Measurements from ENCODE around the gene NCKIPSD.

The NCKIPSD gene

DNA sequence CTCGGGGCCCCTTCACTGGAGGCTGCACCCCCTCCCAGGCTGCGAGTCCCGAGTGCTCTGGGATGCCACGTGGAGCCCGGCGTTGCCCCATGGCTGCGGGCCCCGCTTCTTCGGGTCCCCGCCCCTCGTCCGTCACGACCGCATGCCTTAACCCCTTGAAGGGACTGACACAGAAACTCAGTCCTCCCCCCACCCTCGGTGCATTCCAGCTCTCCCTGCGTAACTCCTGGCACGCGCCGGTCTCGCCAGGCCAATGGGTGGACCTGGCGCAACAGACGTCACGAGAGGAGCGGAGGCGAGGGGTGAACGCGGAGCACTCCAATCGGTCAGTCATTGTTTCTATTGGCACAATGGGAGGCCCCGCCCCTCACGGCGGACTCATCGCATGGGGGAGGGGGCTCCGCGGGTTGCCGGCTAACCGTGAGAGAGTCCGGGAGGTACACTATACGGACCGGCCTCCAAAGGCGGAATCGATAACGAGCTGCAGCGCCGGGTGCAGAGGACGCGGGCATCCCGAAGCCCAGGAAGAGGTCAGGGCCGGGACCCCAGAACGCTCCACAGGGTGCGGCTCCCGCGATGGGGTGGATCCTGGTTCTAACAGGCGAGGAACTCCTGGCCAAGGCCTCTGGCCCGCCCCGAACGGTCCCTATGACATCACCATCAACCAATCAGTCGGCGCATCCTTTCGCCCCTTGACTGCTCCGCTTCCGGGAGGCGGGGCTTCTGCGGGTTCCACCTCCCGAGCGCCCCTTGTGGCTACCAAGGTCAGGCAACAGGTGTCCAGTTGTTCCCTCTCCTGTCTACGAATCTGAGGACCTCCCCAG, 22.0 kb downstream of the NCKIPSD start (continued):
- TF ChIP-seq, protein P1, sequence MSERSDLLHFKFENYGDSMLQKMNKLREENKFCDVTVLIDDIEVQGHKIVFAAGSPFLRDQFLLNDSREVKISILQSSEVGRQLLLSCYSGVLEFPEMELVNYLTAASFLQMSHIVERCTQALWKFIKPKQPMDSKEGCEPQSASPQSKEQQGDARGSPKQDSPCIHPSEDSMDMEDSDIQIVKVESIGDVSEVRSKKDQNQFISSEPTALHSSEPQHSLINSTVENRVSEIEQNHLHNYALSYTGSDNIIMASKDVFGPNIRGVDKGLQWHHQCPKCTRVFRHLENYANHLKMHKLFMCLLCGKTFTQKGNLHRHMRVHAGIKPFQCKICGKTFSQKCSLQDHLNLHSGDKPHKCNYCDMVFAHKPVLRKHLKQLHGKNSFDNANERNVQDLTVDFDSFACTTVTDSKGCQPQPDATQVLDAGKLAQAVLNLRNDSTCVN (tag by site-specific recombination; optimal IDR thresholded peaks at IDR 0.05) = peak; percentile 80
- TF ChIP-seq ZNF23 (tag by site-specific recombination; IDR thresholded peaks at IDR 0.05; ENCODE audit: borderline replicate concordance) (no peak), ZNF16 (tag by site-specific recombination; IDR thresholded peaks at IDR 0.05; ENCODE audit: low read depth) (no peak)

DNA sequence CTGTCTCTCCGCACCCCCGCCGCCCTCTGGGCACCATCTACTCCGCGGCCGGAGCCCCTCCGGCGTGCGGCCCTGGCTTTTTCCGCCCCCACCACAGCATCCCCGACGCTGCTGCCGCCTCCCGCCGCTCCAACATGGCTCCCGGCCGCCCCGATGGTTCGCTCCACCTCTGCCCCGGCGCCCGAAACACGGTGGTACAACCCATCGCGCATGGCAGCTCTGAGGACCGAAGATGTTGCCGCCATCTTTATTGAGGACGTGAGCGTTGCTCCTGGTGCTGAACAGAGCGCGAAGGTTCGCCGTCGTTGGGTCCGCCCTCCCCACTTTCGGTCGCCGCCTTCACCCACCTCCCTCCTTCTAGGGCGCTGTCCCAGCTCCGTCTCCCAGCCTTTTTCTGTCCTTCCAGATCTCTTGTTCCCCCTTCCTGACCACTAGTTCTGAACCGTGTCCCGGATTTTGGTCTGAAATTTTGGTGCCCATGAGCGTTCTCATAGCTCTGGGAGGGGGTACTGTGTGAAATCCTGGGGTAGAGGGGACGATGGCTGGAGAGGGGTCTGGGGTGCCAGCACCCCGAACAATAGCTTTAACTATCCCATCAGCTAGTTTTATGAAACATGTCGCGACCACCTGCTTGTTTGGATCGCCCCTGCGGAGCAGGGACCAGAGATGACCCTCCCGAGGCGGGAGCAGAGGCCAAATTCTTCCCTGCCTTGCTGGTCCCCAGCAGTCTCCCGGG, 22.8 kb downstream of the NCKIPSD start, which contains the start of gene CELSR3:
Gene CELSR3, minus strand, starts transcription at position 134 of the 736 bp plus-strand sequence. CDS start 252 bp downstream, outside the sequence.
- ChIA-PET POLR2A (interaction anchor here (0.6 to 3.4 kb wide), 4 partner anchors 17 to 297 kb away, joined by 3 to 13 read pairs (median 6); partner anchors contain the start of genes NCKIPSD and SLC26A6), CTCF (interaction anchor here (0.6 to 2.0 kb wide), 4 partner anchors 14 to 133 kb away, joined by 3 to 13 read pairs (median 4); partner anchors contain the start of gene SLC26A6)
- Histone ChIP-seq H3K9me3 (ENCODE audit: control insufficient read depth, insufficient read depth, low read depth, low read length) (no peaks in the 10 kb centered on the region), H3K36me3 (ENCODE audit: control insufficient read depth in 2 of 2, insufficient read depth in 1 of 2, low read length in 2 of 2) (no peaks in the 10 kb centered on the region; a peak in 1 of 3 replicates), H3K4me1 (ENCODE audit: control insufficient read depth, insufficient read depth, low read length) (no peaks in the 10 kb centered on the region), H3K4me3 (ENCODE audit: low read depth, low read length) (peak within 1 kb of the TSS; percentile 60), H3K27ac (ENCODE audit: extremely low read depth, low read depth, low read length) (peak within 1 kb of the TSS; percentile 51; the same call in 1 of the 2 replicates)
- TF ChIP-seq, protein P2, sequence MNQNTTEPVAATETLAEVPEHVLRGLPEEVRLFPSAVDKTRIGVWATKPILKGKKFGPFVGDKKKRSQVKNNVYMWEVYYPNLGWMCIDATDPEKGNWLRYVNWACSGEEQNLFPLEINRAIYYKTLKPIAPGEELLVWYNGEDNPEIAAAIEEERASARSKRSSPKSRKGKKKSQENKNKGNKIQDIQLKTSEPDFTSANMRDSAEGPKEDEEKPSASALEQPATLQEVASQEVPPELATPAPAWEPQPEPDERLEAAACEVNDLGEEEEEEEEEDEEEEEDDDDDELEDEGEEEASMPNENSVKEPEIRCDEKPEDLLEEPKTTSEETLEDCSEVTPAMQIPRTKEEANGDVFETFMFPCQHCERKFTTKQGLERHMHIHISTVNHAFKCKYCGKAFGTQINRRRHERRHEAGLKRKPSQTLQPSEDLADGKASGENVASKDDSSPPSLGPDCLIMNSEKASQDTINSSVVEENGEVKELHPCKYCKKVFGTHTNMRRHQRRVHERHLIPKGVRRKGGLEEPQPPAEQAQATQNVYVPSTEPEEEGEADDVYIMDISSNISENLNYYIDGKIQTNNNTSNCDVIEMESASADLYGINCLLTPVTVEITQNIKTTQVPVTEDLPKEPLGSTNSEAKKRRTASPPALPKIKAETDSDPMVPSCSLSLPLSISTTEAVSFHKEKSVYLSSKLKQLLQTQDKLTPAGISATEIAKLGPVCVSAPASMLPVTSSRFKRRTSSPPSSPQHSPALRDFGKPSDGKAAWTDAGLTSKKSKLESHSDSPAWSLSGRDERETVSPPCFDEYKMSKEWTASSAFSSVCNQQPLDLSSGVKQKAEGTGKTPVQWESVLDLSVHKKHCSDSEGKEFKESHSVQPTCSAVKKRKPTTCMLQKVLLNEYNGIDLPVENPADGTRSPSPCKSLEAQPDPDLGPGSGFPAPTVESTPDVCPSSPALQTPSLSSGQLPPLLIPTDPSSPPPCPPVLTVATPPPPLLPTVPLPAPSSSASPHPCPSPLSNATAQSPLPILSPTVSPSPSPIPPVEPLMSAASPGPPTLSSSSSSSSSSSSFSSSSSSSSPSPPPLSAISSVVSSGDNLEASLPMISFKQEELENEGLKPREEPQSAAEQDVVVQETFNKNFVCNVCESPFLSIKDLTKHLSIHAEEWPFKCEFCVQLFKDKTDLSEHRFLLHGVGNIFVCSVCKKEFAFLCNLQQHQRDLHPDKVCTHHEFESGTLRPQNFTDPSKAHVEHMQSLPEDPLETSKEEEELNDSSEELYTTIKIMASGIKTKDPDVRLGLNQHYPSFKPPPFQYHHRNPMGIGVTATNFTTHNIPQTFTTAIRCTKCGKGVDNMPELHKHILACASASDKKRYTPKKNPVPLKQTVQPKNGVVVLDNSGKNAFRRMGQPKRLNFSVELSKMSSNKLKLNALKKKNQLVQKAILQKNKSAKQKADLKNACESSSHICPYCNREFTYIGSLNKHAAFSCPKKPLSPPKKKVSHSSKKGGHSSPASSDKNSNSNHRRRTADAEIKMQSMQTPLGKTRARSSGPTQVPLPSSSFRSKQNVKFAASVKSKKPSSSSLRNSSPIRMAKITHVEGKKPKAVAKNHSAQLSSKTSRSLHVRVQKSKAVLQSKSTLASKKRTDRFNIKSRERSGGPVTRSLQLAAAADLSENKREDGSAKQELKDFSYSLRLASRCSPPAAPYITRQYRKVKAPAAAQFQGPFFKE (tag by site-specific recombination; IDR thresholded peaks at IDR 0.05; ENCODE audit: borderline replicate concordance) = no peak
- peak; percentile 86 for TF ChIP-seq YY1 (tag by site-specific recombination; IDR thresholded peaks at IDR 0.05)
- TF ChIP-seq ZEB2 (tag by site-specific recombination; IDR thresholded peaks at IDR 0.05) = peak; percentile 48
- TF ChIP-seq SP7 (tag by site-specific recombination; IDR thresholded peaks at IDR 0.05) = 0 out of 2 replicates have a peak, but pooled peaks have one; percentile 10
- TF ChIP-seq KLF9 (tag by site-specific recombination; IDR thresholded peaks at IDR 0.05; ENCODE audit: low read depth) = peak; percentile 24
- TF ChIP-seq, protein P3, sequence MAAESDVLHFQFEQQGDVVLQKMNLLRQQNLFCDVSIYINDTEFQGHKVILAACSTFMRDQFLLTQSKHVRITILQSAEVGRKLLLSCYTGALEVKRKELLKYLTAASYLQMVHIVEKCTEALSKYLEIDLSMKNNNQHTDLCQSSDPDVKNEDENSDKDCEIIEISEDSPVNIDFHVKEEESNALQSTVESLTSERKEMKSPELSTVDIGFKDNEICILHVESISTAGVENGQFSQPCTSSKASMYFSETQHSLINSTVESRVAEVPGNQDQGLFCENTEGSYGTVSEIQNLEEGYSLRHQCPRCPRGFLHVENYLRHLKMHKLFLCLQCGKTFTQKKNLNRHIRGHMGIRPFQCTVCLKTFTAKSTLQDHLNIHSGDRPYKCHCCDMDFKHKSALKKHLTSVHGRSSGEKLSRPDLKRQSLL (tag by site-specific recombination; IDR thresholded peaks at IDR 0.05) = no peak
- TF ChIP-seq, protein P4, sequence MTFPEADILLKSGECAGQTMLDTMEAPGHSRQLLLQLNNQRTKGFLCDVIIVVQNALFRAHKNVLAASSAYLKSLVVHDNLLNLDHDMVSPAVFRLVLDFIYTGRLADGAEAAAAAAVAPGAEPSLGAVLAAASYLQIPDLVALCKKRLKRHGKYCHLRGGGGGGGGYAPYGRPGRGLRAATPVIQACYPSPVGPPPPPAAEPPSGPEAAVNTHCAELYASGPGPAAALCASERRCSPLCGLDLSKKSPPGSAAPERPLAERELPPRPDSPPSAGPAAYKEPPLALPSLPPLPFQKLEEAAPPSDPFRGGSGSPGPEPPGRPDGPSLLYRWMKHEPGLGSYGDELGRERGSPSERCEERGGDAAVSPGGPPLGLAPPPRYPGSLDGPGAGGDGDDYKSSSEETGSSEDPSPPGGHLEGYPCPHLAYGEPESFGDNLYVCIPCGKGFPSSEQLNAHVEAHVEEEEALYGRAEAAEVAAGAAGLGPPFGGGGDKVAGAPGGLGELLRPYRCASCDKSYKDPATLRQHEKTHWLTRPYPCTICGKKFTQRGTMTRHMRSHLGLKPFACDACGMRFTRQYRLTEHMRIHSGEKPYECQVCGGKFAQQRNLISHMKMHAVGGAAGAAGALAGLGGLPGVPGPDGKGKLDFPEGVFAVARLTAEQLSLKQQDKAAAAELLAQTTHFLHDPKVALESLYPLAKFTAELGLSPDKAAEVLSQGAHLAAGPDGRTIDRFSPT (tag by site-specific recombination; IDR thresholded peaks at IDR 0.05) = peak; percentile 82; the same call in 1 of the 2 replicates
- peak; percentile 90 for TF ChIP-seq YY2 (tag by site-specific recombination; IDR thresholded peaks at IDR 0.05)
- peak; percentile 28; the same call in 1 of the 2 replicates for TF ChIP-seq GLIS1 (tag by site-specific recombination; IDR thresholded peaks at IDR 0.05)
- TF ChIP-seq ZNF600 (tag by site-specific recombination; IDR thresholded peaks at IDR 0.05) = peak; percentile 52; the same call in 1 of the 2 replicates
- TF ChIP-seq ZNF521 (tag by site-specific recombination; IDR thresholded peaks at IDR 0.05) = no peak
- no peak for TF ChIP-seq ZNF302 (tag by site-specific recombination; IDR thresholded peaks at IDR 0.05; ENCODE audit: low read depth)
- peak; percentile 52 for TF ChIP-seq ZNF335 (tag by site-specific recombination; conservative IDR thresholded peaks at IDR 0.05)
- peak; percentile 78 for TF ChIP-seq ZSCAN30 (tag by site-specific recombination; IDR thresholded peaks at IDR 0.05)
- TF ChIP-seq ZNF501 (tag by site-specific recombination; IDR thresholded peaks at IDR 0.05) = 0 out of 2 replicates have a peak, but pooled peaks have one; percentile 15
- peak; percentile 68 for TF ChIP-seq ZBTB48 (tag by site-specific recombination; IDR thresholded peaks at IDR 0.05)
- TF ChIP-seq ZNF623 (tag by site-specific recombination; IDR thresholded peaks at IDR 0.05) = 0 out of 2 replicates have a peak, but pooled peaks have one; percentile 11
- TF ChIP-seq, protein P5, sequence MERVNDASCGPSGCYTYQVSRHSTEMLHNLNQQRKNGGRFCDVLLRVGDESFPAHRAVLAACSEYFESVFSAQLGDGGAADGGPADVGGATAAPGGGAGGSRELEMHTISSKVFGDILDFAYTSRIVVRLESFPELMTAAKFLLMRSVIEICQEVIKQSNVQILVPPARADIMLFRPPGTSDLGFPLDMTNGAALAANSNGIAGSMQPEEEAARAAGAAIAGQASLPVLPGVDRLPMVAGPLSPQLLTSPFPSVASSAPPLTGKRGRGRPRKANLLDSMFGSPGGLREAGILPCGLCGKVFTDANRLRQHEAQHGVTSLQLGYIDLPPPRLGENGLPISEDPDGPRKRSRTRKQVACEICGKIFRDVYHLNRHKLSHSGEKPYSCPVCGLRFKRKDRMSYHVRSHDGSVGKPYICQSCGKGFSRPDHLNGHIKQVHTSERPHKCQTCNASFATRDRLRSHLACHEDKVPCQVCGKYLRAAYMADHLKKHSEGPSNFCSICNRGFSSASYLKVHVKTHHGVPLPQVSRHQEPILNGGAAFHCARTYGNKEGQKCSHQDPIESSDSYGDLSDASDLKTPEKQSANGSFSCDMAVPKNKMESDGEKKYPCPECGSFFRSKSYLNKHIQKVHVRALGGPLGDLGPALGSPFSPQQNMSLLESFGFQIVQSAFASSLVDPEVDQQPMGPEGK (tag by site-specific recombination; IDR thresholded peaks at IDR 0.05) = peak; percentile 8; the same call in 1 of the 2 replicates

Data from HEK293 (cell line).